SK-N-SH (cell line): ENCODE results near the gene KIF1C. TPM values are rescaled to one million over a fixed set of nuclear protein-coding genes. Genes with fewer than 3 reads are reported as not detected.

Experiments used
- CTCF ChIA-PET: fragments of 300-600, 350-600 bp; formaldehyde crosslinking; extraction: SDS; loops from one replicate; lab custom pipeline; 2021; lab: Yijun Ruan, JAX
- POLR2A ChIA-PET: fragments of 350-600 bp; sonication (Branson Sonifier 250); formaldehyde crosslinking; extraction: SDS; loops from one replicate; lab custom pipeline; 2020; ENCODE audit warnings: antibody characterized with exemption, inconsistent platforms; lab: Yijun Ruan, JAX
- DNase-seq: peaks from one replicate; pipeline ENCODE4 v3.0.0; 2012
- H2AFZ ChIP-seq: fragments of 200-600 bp; sonication (generic); 2 replicates; pipeline ENCODE4 v1.8.1; 2016; ENCODE audit warnings: antibody characterized with exemption, mild to moderate bottlenecking, low read depth
- H3F3A ChIP-seq: fragments of 200-600 bp; sonication (generic); replicated peaks from 2 replicates; pipeline ENCODE3; 2016; ENCODE audit warnings: antibody characterized with exemption, mild to moderate bottlenecking; ENCODE audit not compliant: insufficient read depth
- H3K27ac ChIP-seq, 2 experiments: fragments of 200-500 bp in 1 of 2; fragments of 200-600 bp in 1 of 2; sonication (Bioruptor generic) in 1 of 2; sonication (generic), shearing (Covaris generic) in 1 of 2; 2 replicates each; pipeline versions ENCODE4 v1.5.1 to v1.6.1; 2014 to 2016; ENCODE audit warnings: low read depth in 2 of 2, inconsistent platforms in 1 of 2, low read length in 1 of 2, mild to moderate bottlenecking in 1 of 2, mixed read lengths in 1 of 2
- H3K27me3 ChIP-seq: fragments of 200-600 bp; sonication (generic), shearing (Covaris generic); 2 replicates; pipeline ENCODE4 v1.6.1; 2016; ENCODE audit warnings: mixed run types; ENCODE audit not compliant: insufficient read depth
- H3K36me3 ChIP-seq, 2 experiments: fragments of 200-500 bp in 1 of 2; fragments of 200-600 bp in 1 of 2; sonication (Bioruptor generic) in 1 of 2; sonication (generic) in 1 of 2; replicated peaks in 1 of 2; 2 replicates each; pipeline versions ENCODE3 to v1.5.1; 2014 to 2016; ENCODE audit warnings: low read length in 1 of 2, mild to moderate bottlenecking in 1 of 2; ENCODE audit not compliant: insufficient read depth in 2 of 2, control insufficient read depth in 1 of 2
- H3K4me1 ChIP-seq, 2 experiments: fragments of 200-500 bp in 1 of 2; fragments of 200-600 bp in 1 of 2; sonication (Bioruptor generic) in 1 of 2; sonication (generic), shearing (Covaris generic) in 1 of 2; 2 replicates each; pipeline versions ENCODE4 v1.5.1 to v1.6.1; 2014 to 2016; ENCODE audit warnings: low read depth in 1 of 2, low read length in 1 of 2, mixed run types in 1 of 2; ENCODE audit not compliant: insufficient read depth in 2 of 2, control insufficient read depth in 1 of 2
- H3K4me2 ChIP-seq: fragments of 200-600 bp; sonication (generic), shearing (Covaris generic); 2 replicates; pipeline ENCODE4 v1.6.1; 2017; ENCODE audit warnings: mixed run types
- H3K4me3 ChIP-seq, 2 experiments: fragments of 200-500 bp in 1 of 2; fragments of 200-600 bp in 1 of 2; sonication (Bioruptor generic) in 1 of 2; sonication (generic), shearing (Covaris generic) in 1 of 2; 2 replicates each; pipeline versions ENCODE4 v1.5.1 to v1.8.1; 2014 to 2016; ENCODE audit warnings: low read depth in 2 of 2, inconsistent platforms in 1 of 2, low read length in 1 of 2, mild to moderate bottlenecking in 1 of 2, mixed read lengths in 1 of 2, moderate library complexity in 1 of 2
- H3K79me2 ChIP-seq: fragments of 200-600 bp; sonication (generic); 2 replicates; pipeline ENCODE4 v1.8.1; 2017; ENCODE audit warnings: mild to moderate bottlenecking; ENCODE audit not compliant: insufficient read depth
- H3K9ac ChIP-seq: fragments of 200-600 bp; sonication (generic); 2 replicates; pipeline ENCODE4 v1.6.1; 2017; ENCODE audit warnings: mixed run types
- H3K9me2 ChIP-seq: fragments of 200-600 bp; sonication (generic); 2 replicates; pipeline ENCODE4 v1.6.1; 2017; ENCODE audit warnings: mixed run types
- H3K9me3 ChIP-seq: fragments of 200-600 bp; sonication (generic); 2 replicates; pipeline ENCODE4 v1.6.1; 2017; ENCODE audit warnings: mixed run types, mild to moderate bottlenecking, moderate library complexity
- H4K20me1 ChIP-seq: fragments of 200-600 bp; sonication (generic); 2 replicates; pipeline ENCODE4 v1.6.1; 2017; ENCODE audit warnings: mild to moderate bottlenecking, mixed run types; ENCODE audit not compliant: insufficient read depth
- ELF1 ChIP-seq: IDR thresholded peaks from 2 replicates; pipeline ENCODE4 v1.4.0; 2012
- EZH2phosphoT487 ChIP-seq: fragments of 200-600 bp; sonication (generic); IDR thresholded peaks from 2 replicates; pipeline ENCODE4 v1.6.1; 2017; ENCODE audit warnings: low read depth, mixed run types, mild to moderate bottlenecking, antibody characterized with exemption, moderate library complexity, borderline replicate concordance
- FOSL2 ChIP-seq: IDR thresholded peaks from 2 replicates; pipeline ENCODE4 v1.4.0; 2012; ENCODE audit warnings: low read depth, mild to moderate bottlenecking, moderate library complexity, borderline replicate concordance
- MXI1 ChIP-seq: IDR thresholded peaks from 2 replicates; pipeline ENCODE4 v1.6.1; 2012; ENCODE audit warnings: mild to moderate bottlenecking, low read depth, low read length, improper control_type of control experiment
- RCOR1 ChIP-seq: fragments of 150-350 bp; IDR thresholded peaks from 2 replicates; pipeline ENCODE4 v1.6.1; 2017; ENCODE audit warnings: antibody characterized with exemption, low read length
- SIN3A ChIP-seq: IDR thresholded peaks from 2 replicates; pipeline ENCODE4 v1.6.1; 2012; ENCODE audit warnings: low read depth, mild to moderate bottlenecking, low read length, moderate library complexity, borderline replicate concordance
- SMC3 ChIP-seq: IDR thresholded peaks from 2 replicates; pipeline ENCODE4 v1.6.1; 2012; ENCODE audit warnings: low read depth, low read length, improper control_type of control experiment
- WGBS: methylation state at CpG from one replicate; pipeline ENCODE4 v1.1.6; 2017; ENCODE audit warnings: low lambda C conversion rate; 5-methylcytosine and 5-hydroxymethylcytosine counted together
- polyA plus RNA-seq, 3 experiments: library from polyadenylated mRNA; depleted of rRNA; stranded (reverse); fragments of >200 nt; gene quantifications; 2 replicates each; pipeline ENCODE4 v1.2.3, GENCODE V29; 2012
- TF ChIP-seq, protein P1 (sequence below): IDR thresholded peaks from 2 replicates; pipeline ENCODE4 v1.4.0; 2012; ENCODE audit warnings: low read depth
- TF ChIP-seq, protein P2 (sequence below): fragments of 150-350 bp; IDR thresholded peaks from 2 replicates; pipeline ENCODE4 v1.6.1; 2016; ENCODE audit warnings: mild to moderate bottlenecking, low read depth, low read length
- TF ChIP-seq, protein P3 (sequence below): fragments of 150-350 bp; IDR thresholded peaks from 2 replicates; pipeline ENCODE4 v1.6.1; 2017; ENCODE audit warnings: antibody characterized with exemption, low read length, low read depth, borderline replicate concordance

KIF1C gene
- polyA plus RNA-seq, 1 of the 3 experiments (the other 2 are of a cell fraction), result 58.2 TPM

- H3K9me3 ChIP-seq, result no peaks in the 10 kb centered on the region
- H3K36me3 ChIP-seq, result peaks cover 23 to 34% of the 10 kb centered on the region in 2 experiments
- H3K4me1 ChIP-seq, result peaks cover 10 to 24% of the 10 kb centered on the region in 2 experiments; a peak in 3 of 4 replicates
- no peaks in the 10 kb centered on the region for H3K27me3 ChIP-seq
- H3K4me3 ChIP-seq, result peak overlapping the region; percentile 93 to 99; a peak in 3 of 4 replicates
- WGBS, result 85% methylated on average over 12 of the region's 12 CpGs
- H3K9ac ChIP-seq, result peak overlapping the region; percentile 84
- ChIA-PET CTCF (interaction anchor here (0.9 to 8.1 kb wide), 6 partner anchors 11 to 62 kb away, joined by 3 to 54 read pairs (median 4); partner anchors contain the start of gene CAMTA2), POLR2A (no interaction called here)
- H3K79me2 ChIP-seq, result peaks cover 50% of the 10 kb centered on the region
- peak overlapping the region; percentile 99 for H3K4me2 ChIP-seq
- TF ChIP-seq, protein P1, sequence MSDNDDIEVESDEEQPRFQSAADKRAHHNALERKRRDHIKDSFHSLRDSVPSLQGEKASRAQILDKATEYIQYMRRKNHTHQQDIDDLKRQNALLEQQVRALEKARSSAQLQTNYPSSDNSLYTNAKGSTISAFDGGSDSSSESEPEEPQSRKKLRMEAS, result no peak
- no peak for TF ChIP-seq SIN3A
- TF ChIP-seq, protein P2, sequence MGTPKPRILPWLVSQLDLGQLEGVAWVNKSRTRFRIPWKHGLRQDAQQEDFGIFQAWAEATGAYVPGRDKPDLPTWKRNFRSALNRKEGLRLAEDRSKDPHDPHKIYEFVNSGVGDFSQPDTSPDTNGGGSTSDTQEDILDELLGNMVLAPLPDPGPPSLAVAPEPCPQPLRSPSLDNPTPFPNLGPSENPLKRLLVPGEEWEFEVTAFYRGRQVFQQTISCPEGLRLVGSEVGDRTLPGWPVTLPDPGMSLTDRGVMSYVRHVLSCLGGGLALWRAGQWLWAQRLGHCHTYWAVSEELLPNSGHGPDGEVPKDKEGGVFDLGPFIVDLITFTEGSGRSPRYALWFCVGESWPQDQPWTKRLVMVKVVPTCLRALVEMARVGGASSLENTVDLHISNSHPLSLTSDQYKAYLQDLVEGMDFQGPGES, result no peak
- H4K20me1 ChIP-seq, result peaks cover 20% of the 10 kb centered on the region
- DNase-seq, result no peak
- peaks cover 4% of the 10 kb centered on the region for H3F3A ChIP-seq
- no peak overlapping the region for H3K27ac ChIP-seq
- no peak overlapping the region for H2AFZ ChIP-seq
- H3K9me2 ChIP-seq, result no peaks in the 10 kb centered on the region
Measured at GRCh38 chr17:4999430-5000093, 1.8 kb downstream of the KIF1C start.

GRCh38 chr17:5000237-5000639 lies 2.5 kb downstream of the KIF1C start:
- peaks cover 50% of the 10 kb centered on the region for H3K79me2 ChIP-seq
- CTCF ChIA-PET, result interaction anchor here (0.9 to 8.1 kb wide), 5 partner anchors 12 to 62 kb away, joined by 3 to 54 read pairs (median 3); partner anchors contain the start of gene CAMTA2
- 92% methylated on average over 3 of the region's 11 CpGs for WGBS

More at GRCh38 chr17:5000237-5000639, 2.5 kb downstream of the KIF1C start:
- POLR2A ChIA-PET, result no interaction called here
- peaks cover 29 to 40% of the 10 kb centered on the region in 2 experiments for H3K36me3 ChIP-seq
- H3K27ac ChIP-seq, result no peak overlapping the region
- H3K4me2 ChIP-seq, result peak overlapping the region; percentile 99; the same call in 1 of the 2 replicates
- H3K9me3 ChIP-seq, result no peaks in the 10 kb centered on the region
- no peak for DNase-seq
- no peak overlapping the region for H2AFZ ChIP-seq
- peaks cover 20% of the 10 kb centered on the region for H4K20me1 ChIP-seq
- H3K27me3 ChIP-seq, result no peaks in the 10 kb centered on the region
- no peaks in the 10 kb centered on the region for H3K9me2 ChIP-seq
- H3K4me3 ChIP-seq, result no peak overlapping the region
- peaks cover under 1% of the 10 kb centered on the region for H3F3A ChIP-seq
- no peak overlapping the region for H3K9ac ChIP-seq
- peaks cover 10 to 24% of the 10 kb centered on the region in 2 experiments; a peak in 3 of 4 replicates for H3K4me1 ChIP-seq
- TF ChIP-seq, protein P1, result no peak
- TF ChIP-seq SMC3 (no peak), ELF1 (no peak), MXI1 (no peak), EZH2phosphoT487 (no peak), RCOR1 (no peak), FOSL2 (no peak)
- TF ChIP-seq, protein P3, sequence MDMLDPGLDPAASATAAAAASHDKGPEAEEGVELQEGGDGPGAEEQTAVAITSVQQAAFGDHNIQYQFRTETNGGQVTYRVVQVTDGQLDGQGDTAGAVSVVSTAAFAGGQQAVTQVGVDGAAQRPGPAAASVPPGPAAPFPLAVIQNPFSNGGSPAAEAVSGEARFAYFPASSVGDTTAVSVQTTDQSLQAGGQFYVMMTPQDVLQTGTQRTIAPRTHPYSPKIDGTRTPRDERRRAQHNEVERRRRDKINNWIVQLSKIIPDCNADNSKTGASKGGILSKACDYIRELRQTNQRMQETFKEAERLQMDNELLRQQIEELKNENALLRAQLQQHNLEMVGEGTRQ, result no peak
